Naive thymus-derived CD4-positive, alpha-beta T cell (primary cell): Measurements from ENCODE around the gene PCDHB1. TPM values are rescaled to one million over a fixed set of nuclear protein-coding genes. Genes with fewer than 3 reads are reported as not detected.

ENCODE experiments used
- ATAC-seq: fragments of 150-1000 bp; cut with Tn5 transposase; 2 replicates; pipeline ENCODE4 v1.10.0; 2021; ENCODE audit warnings: mild to moderate bottlenecking, moderate library complexity
- CTCF ChIA-PET: fragments of 350-600 bp; sonication (Branson Sonifier 250); formaldehyde crosslinking; loops from one replicate; lab custom pipeline; 2021; ENCODE audit warnings: antibody characterized with exemption; lab: Charles Lee
- POLR2A ChIA-PET: fragments of 350-600 bp; sonication (Branson Sonifier 250); formaldehyde crosslinking; loops from one replicate; lab custom pipeline; 2021; ENCODE audit warnings: antibody characterized with exemption, inconsistent platforms; lab: Charles Lee
- DNase-seq, 9 donors: peaks; one replicate each; pipeline versions ENCODE4 v3.0.0 to v3.0.0-alpha.2; 2020 to 2022; ENCODE audit warnings: mixed read lengths in 1 of 9
- H3K27ac ChIP-seq: one replicate; pipeline ENCODE4 v1.7.0; 2013; ENCODE audit warnings: mild to moderate bottlenecking, low read depth, low read length, moderate library complexity
- H3K27me3 ChIP-seq, 2 donors: one replicate each; pipeline ENCODE4 v1.7.0; 2013; ENCODE audit warnings: low read length in 2 of 2, mild to moderate bottlenecking in 2 of 2, moderate library complexity in 2 of 2; ENCODE audit not compliant: control insufficient read depth in 2 of 2, insufficient read depth in 2 of 2
- H3K36me3 ChIP-seq, 3 experiments: 1 replicate in 2 of 3; 2 replicates in 1 of 3; pipeline ENCODE4 v1.7.0; 2013; ENCODE audit warnings: low read length in 3 of 3, mild to moderate bottlenecking in 3 of 3, moderate library complexity in 1 of 3; ENCODE audit not compliant: insufficient read depth in 3 of 3, control insufficient read depth in 2 of 3
- H3K4me1 ChIP-seq, 2 donors: one replicate each; pipeline ENCODE4 v1.7.0; 2013; ENCODE audit warnings: low read length in 2 of 2, mild to moderate bottlenecking in 2 of 2, moderate library complexity in 1 of 2; ENCODE audit not compliant: control insufficient read depth in 2 of 2, insufficient read depth in 2 of 2
- H3K4me3 ChIP-seq: 2 replicates; pipeline ENCODE4 v1.7.0; 2013; ENCODE audit warnings: mild to moderate bottlenecking, low read length
- H3K9me3 ChIP-seq, 3 experiments: 1 replicate in 2 of 3; 2 replicates in 1 of 3; pipeline ENCODE4 v1.7.0; 2013; ENCODE audit warnings: low read length in 3 of 3; ENCODE audit not compliant: control insufficient read depth in 2 of 3
- H3K27ac Mint-ChIP-seq, 9 donors: one replicate each; pipeline ENCODE4 v1.8.0; 2020 to 2022; ENCODE audit warnings: mixed read lengths in 9 of 9, mild to moderate bottlenecking in 8 of 9, moderate library complexity in 5 of 9, inconsistent platforms in 2 of 9
- H3K27me3 Mint-ChIP-seq, 5 donors: one replicate each; pipeline ENCODE4 v1.8.0; 2021 to 2022; ENCODE audit warnings: mixed read lengths in 5 of 5, mild to moderate bottlenecking in 1 of 5
- H3K36me3 Mint-ChIP-seq, 5 donors: one replicate each; pipeline ENCODE4 v1.8.0; 2020 to 2022; ENCODE audit warnings: mixed read lengths in 5 of 5, mild to moderate bottlenecking in 3 of 5, inconsistent platforms in 1 of 5
- H3K4me1 Mint-ChIP-seq, 7 donors: one replicate each; pipeline ENCODE4 v1.8.0; 2020 to 2022; ENCODE audit warnings: mixed read lengths in 7 of 7, mild to moderate bottlenecking in 3 of 7, inconsistent platforms in 1 of 7
- H3K4me3 Mint-ChIP-seq, 10 donors: one replicate each; pipeline ENCODE4 v1.8.0; 2020 to 2022; ENCODE audit warnings: mild to moderate bottlenecking in 10 of 10, mixed read lengths in 10 of 10, moderate library complexity in 6 of 10, inconsistent platforms in 2 of 10
- H3K9me3 Mint-ChIP-seq, 11 donors: one replicate each; pipeline ENCODE4 v1.8.0; 2020 to 2022; ENCODE audit warnings: mixed read lengths in 11 of 11, mild to moderate bottlenecking in 4 of 11, inconsistent platforms in 1 of 11, moderate library complexity in 1 of 11
- intact Hi-C, 2 donors: fragments of 100-400 bp; cut with micrococcal nuclease; formaldehyde crosslinking; loops; one replicate each; pipeline ENCODE4 v1.15.1; 2023
- polyA plus RNA-seq, 2 donors: library from polyadenylated mRNA; unstranded; fragments of 300-500 nt; fragmentation: Illumina TruSeq; gene quantifications; one replicate each; pipeline ENCODE4 v1.2.3, GENCODE V29; 2021
- total RNA-seq, 6 experiments: library from RNA in 5 of 6; stranded (reverse) in 5 of 6; gene quantifications; 1 replicate in 5 of 6; 2 replicates in 1 of 6; pipeline ENCODE4 v1.2.3 and lab custom pipeline; 2021 to 2026

Gene PCDHB1, protein sequence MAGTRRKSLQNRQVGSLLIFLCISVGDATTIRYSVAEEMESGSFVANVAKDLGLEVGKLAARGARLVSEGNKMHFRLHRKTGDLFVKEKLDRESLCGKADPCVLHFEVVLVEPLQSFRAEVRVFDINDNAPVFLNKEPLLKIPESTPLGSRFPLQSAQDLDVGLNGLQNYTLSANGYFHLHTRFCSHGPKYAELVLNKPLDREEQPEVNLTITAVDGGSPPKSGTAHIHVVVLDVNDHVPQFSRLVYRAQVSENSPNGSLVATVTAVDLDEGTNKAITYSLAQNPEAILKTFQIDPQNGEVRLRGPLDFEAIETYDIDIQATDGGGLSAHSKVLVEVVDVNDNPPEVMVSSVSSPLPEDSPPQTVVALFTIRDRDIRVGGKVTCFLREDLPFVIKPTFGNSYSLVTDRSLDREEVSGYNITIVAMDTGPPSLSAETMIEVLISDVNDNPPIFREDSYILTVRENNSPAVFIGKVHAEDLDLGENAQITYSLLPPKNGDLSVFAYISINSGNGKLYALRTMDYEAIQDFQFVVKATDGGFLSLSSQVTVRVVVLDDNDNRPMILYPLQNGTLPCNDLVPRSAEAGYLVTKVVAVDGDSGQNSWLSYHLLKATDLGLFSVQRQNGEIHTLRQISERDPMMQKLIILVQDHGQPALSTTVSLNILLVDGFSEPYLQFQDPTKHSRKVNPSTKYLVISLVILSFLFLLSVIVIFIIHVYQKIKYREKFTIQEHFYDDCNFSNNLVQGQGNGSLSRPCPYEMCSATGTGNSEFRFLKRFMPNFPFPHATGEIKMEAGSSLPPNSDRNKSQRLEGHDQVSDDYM
- not detected for total RNA-seq
- not detected for polyA plus RNA-seq
- total RNA-seq (lab: John Stamatoyannopoulos, UW): not detected

DNA sequence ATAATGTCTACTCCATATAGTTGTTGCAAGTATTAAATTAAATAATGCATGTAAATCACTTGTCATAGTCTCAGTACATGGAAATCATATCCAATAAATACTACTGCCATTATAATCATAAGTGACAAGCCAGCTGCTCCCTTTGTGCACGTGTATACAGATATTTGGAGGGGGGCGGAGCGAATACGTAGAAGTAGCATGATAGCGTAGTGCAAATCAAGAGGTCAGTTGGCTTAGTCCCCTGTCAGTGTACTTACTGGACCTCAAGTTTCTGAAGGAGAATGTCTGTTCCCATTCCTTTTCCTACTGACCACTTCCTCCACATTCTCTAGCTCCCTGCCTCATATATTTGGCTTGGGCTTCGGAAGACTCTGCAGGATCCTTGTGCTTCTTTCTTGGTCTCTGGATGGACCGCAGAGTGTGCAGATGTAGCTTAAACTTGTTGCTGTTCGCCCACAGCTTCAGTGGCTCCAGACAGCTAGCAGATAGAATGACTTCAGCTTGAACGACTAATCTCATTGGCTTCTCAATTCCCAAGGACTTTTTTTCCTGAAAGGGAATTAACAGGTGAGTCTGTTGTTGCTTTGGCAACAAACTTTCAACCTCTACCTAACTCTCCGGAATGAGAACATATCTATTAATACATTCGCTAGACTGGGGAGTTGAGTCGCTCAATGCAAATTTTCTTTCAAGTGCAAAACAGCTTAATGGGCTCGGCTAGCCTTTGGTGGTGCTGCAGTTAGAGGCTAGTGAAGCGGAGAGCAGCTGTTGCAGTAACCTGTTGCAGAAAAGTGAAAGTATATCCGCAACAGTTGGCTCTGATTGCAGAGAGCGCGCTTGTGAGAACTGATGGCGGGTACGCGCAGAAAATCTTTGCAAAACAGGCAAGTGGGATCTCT, at the start of gene PCDHB1:
Gene PCDHB1 (plus strand): TSS at position 753 of the 899 bp plus-strand sequence. CDS start 97 bp downstream, at position 850.
- H3K27me3 Mint-ChIP-seq: peaks cover 0 to 78% (median 59%) of the 10 kb centered on the region in 5 donors
- intact Hi-C loops: no loop called here
- no peaks in the 10 kb centered on the region for H3K9me3 ChIP-seq
- no peaks in the 10 kb centered on the region for H3K36me3 ChIP-seq
- H3K27ac Mint-ChIP-seq: no peak within 1 kb of the TSS
- ChIA-PET CTCF (no interaction called here), POLR2A (no interaction called here)
- no peak within 1 kb of the TSS for H3K4me3 ChIP-seq
- H3K27me3 ChIP-seq: peaks cover 0 to 4% of the 10 kb centered on the region in 2 donors
- peaks cover 0 to 12% (median 7%) of the 10 kb centered on the region in 7 donors for H3K4me1 Mint-ChIP-seq
- peaks cover 0 to 17% (median 7%) of the 10 kb centered on the region in 5 donors for H3K36me3 Mint-ChIP-seq
- H3K4me1 ChIP-seq: no peaks in the 10 kb centered on the region
- DNase-seq (no peak), ATAC-seq (no peak)
- no peak within 1 kb of the TSS for H3K27ac ChIP-seq
- H3K9me3 Mint-ChIP-seq: peaks cover 4 to 63% (median 20%) of the 10 kb centered on the region in 11 donors
- peak within 1 kb of the TSS; percentile 17 to 90 (median 76) for H3K4me3 Mint-ChIP-seq

GRCh38 chr5:141001446-141001843, 49.7 kb upstream of the PCDHB1 start:
- Histone ChIP-seq H3K27ac (no peak overlapping the region), H3K9me3 (no peaks in the 10 kb centered on the region), H3K4me1 (no peaks in the 10 kb centered on the region), H3K27me3 (no peaks in the 10 kb centered on the region), H3K36me3 (no peaks in the 10 kb centered on the region), H3K4me3 (no peak overlapping the region)
- Mint-ChIP-seq H3K9me3 (peaks cover 0 to 16% (median 4%) of the 10 kb centered on the region in 11 donors), H3K27me3 (peaks cover 16 to 61% (median 46%) of the 10 kb centered on the region in 5 donors), H3K4me1 (peaks cover 0 to 9% (median 9%) of the 10 kb centered on the region in 7 donors), H3K27ac (no peak overlapping the region), H3K4me3 (peak overlapping the region in 8 of 10 donors; percentile 23 to 73 (median 52)), H3K36me3 (peaks cover 0 to 9% (median 0%) of the 10 kb centered on the region in 5 donors)
- intact Hi-C loops: no loop called here
- DNase-seq: no peak
- no peak for ATAC-seq
- ChIA-PET CTCF (no interaction called here), POLR2A (no interaction called here)

- Histone ChIP-seq H3K4me1 (no peaks in the 10 kb centered on the region), H3K36me3 (no peaks in the 10 kb centered on the region), H3K27me3 (no peaks in the 10 kb centered on the region), H3K9me3 (no peaks in the 10 kb centered on the region), H3K27ac (no peak overlapping the region), H3K4me3 (no peak overlapping the region)
- Mint-ChIP-seq H3K9me3 (peaks cover 0 to 21% (median 5%) of the 10 kb centered on the region in 11 donors), H3K4me3 (peak overlapping the region in 9 of 10 donors; percentile 2 to 73 (median 43)), H3K27ac (no peak overlapping the region), H3K4me1 (peaks cover 0 to 9% (median 9%) of the 10 kb centered on the region in 7 donors), H3K36me3 (peaks cover 0 to 15% (median 0%) of the 10 kb centered on the region in 5 donors), H3K27me3 (peaks cover 16 to 64% (median 51%) of the 10 kb centered on the region in 5 donors)
- intact Hi-C loops: no loop called here
- ATAC-seq (no peak), DNase-seq (peak in 3 of 9 donors; percentile 1 to 2 (median 2))
- CTCF ChIA-PET: no interaction called here
- POLR2A ChIA-PET: no interaction called here
Observed at GRCh38 chr5:141001844-141002604, 49.1 kb upstream of the PCDHB1 start.

DNA sequence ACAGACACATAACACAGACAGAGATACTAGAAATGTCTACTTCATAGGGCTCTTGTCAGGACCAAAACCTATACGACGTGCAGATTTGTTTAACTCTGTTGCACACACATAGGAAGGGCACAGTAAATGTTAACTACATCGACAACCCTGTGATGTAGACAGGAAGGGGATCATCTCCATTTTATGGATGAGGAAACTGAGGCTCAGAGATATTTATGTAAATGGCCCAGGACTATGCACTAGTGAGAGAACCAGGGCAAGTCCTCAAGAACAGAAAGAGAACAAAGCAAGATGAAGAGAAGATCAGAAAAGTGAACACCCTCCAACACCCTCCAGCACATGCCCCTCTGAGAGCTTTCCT, 48.6 kb upstream of the PCDHB1 start:
- ChIA-PET CTCF (no interaction called here), POLR2A (no interaction called here)
- Mint-ChIP-seq H3K4me1 (peaks cover 0 to 9% (median 9%) of the 10 kb centered on the region in 7 donors), H3K36me3 (peaks cover 0 to 15% (median 0%) of the 10 kb centered on the region in 5 donors), H3K27me3 (peaks cover 16 to 62% (median 53%) of the 10 kb centered on the region in 5 donors), H3K27ac (no peak overlapping the region), H3K4me3 (peak overlapping the region in 1 of 10 donors; percentile 27), H3K9me3 (peaks cover 0 to 23% (median 5%) of the 10 kb centered on the region in 11 donors)
- no peak for ATAC-seq
- no peaks in the 10 kb centered on the region for H3K36me3 ChIP-seq
- no peak for DNase-seq
- intact Hi-C loops: no loop called here
- no peaks in the 10 kb centered on the region for H3K9me3 ChIP-seq
- no peaks in the 10 kb centered on the region for H3K27me3 ChIP-seq
- H3K27ac ChIP-seq: no peak overlapping the region
- no peak overlapping the region for H3K4me3 ChIP-seq
- no peaks in the 10 kb centered on the region for H3K4me1 ChIP-seq

GRCh38 chr5:141003031-141003430, 48.1 kb upstream of the PCDHB1 start:
- Mint-ChIP-seq H3K27me3 (peaks cover 16 to 62% (median 55%) of the 10 kb centered on the region in 5 donors), H3K4me3 (no peak overlapping the region), H3K9me3 (peaks cover 0 to 23% (median 5%) of the 10 kb centered on the region in 11 donors), H3K27ac (no peak overlapping the region), H3K4me1 (peaks cover 0 to 9% (median 9%) of the 10 kb centered on the region in 7 donors), H3K36me3 (peaks cover 0 to 15% (median 0%) of the 10 kb centered on the region in 5 donors)
- DNase-seq (no peak), ATAC-seq (no peak)
- POLR2A ChIA-PET: no interaction called here
- H3K27ac ChIP-seq: no peak overlapping the region
- intact Hi-C loops: no loop called here
- no peak overlapping the region for H3K4me3 ChIP-seq
- H3K4me1 ChIP-seq: no peaks in the 10 kb centered on the region
- H3K9me3 ChIP-seq: no peaks in the 10 kb centered on the region
- no peaks in the 10 kb centered on the region for H3K36me3 ChIP-seq
- CTCF ChIA-PET: no interaction called here
- no peaks in the 10 kb centered on the region for H3K27me3 ChIP-seq
